Measurements from ENCODE around the gene RAI1. TPM values are rescaled to one million over a fixed set of nuclear protein-coding genes. Genes with fewer than 3 reads are reported as not detected.

The RAI1 gene
- total and polyA plus RNA-seq, 2 of the 13 experiments (the other 11 are each of a cell fraction or from before 2014, with no cell fraction given) = 3.4 to 5.2 TPM

DNA sequence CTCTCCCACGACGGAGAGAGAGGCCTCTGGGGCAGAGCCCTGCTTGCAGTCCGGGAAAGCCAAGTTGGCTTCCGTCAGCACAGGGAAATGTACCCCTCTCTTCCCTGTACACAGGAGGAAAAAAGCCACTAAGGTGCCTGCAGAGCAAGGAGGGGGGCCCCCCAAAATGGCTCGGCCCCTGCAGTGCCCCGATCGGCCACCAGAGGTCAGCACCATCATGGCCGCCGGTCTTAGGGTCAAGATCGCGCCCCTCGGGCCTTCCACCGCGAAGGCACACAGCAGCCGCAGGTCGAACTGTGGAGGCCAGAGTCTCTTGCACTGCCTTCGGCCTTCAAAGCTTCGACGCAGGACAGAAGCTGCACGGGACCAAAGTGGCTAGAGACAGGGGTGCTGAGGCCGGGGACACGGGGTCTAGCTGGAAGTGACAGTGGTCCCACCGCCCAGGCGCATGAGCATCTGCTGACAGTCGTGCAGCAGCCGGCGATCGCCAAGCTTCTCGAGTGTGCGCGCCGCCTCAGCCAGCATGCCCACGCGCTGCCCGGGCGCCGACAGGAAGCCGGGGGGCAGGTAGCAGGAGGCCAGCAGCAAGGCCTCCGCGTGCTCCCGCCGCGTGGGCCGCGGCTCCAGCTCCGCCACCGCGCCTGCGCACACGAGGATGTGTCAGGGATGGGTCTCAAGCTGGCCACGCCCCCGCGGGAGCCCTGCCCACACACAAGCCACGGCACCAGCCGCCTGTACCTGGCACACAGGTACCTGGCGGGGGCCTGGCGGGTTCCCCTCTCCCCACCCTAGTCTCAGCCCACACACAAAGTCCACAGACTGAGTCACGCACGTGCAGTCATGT, 131.2 kb downstream of the RAI1 start (continued):
- TF ChIP-seq ZNF615 (CRISPR knock-in tag; IDR thresholded peaks at IDR 0.05; ENCODE audit: borderline replicate concordance) (no peak), ZNF781 (CRISPR knock-in tag; IDR thresholded peaks at IDR 0.05; ENCODE audit: borderline replicate concordance, not compliant biosample characterization) (no peak), ZNF350 (CRISPR knock-in tag; IDR thresholded peaks at IDR 0.05; ENCODE audit: borderline replicate concordance, low read depth) (no peak; the same call in 1 of the 2 replicates), TBP (CRISPR knock-in tag; IDR thresholded peaks at IDR 0.05) (no peak), SNAI1 (CRISPR knock-in tag; IDR thresholded peaks at IDR 0.05; ENCODE audit: borderline replicate concordance) (no peak), XRCC5 (optimal IDR thresholded peaks at IDR 0.05; ENCODE audit: low read length) (peak; percentile 29), ZSCAN31 (CRISPR knock-in tag; IDR thresholded peaks at IDR 0.05; ENCODE audit: low read depth) (peak; percentile 79; the same call in 1 of the 2 replicates), REL (CRISPR knock-in tag; conservative IDR thresholded peaks at IDR 0.05) (no peak), KDM1A (CRISPR knock-in tag; IDR thresholded peaks at IDR 0.05) (no peak), ZNF441 (CRISPR knock-in tag; IDR thresholded peaks at IDR 0.05; ENCODE audit: borderline replicate concordance) (no peak; the same call in 1 of the 2 replicates), POLR2AphosphoS2 (IDR thresholded peaks at IDR 0.05; ENCODE audit: low read depth, low read length) (no peak), ZEB1 (IDR thresholded peaks at IDR 0.05; ENCODE audit: insufficient replicate concordance, low read depth) (peak; percentile 41), ZSCAN12 (CRISPR knock-in tag; IDR thresholded peaks at IDR 0.05) (0 out of 2 replicates have a peak, but pooled peaks have one; percentile 50), ETV6 (CRISPR knock-in tag; conservative IDR thresholded peaks at IDR 0.05) (peak; percentile 49; the same call in 1 of the 2 replicates), SMYD3 (CRISPR knock-in tag; IDR thresholded peaks at IDR 0.05) (no peak), MYC (CRISPR knock-in tag; IDR thresholded peaks at IDR 0.05; ENCODE audit: borderline replicate concordance) (peak; percentile 36; the same call in 1 of the 2 replicates), EED (CRISPR knock-in tag; IDR thresholded peaks at IDR 0.05) (no peak), ISX (CRISPR knock-in tag; conservative IDR thresholded peaks at IDR 0.05) (no peak), ZFY (CRISPR knock-in tag; IDR thresholded peaks at IDR 0.05) (peak; percentile 82), GTF2F1 (IDR thresholded peaks at IDR 0.05; ENCODE audit: low read length) (no peak), TARDBP (CRISPR knock-in tag; IDR thresholded peaks at IDR 0.05) (0 out of 2 replicates have a peak, but pooled peaks have one; percentile 6), ZBTB8A (CRISPR knock-in tag; IDR thresholded peaks at IDR 0.05; ENCODE audit: borderline replicate concordance, low read depth) (no peak), RAD51 (IDR thresholded peaks at IDR 0.05; ENCODE audit: borderline replicate concordance) (no peak), MEIS2 (CRISPR knock-in tag; IDR thresholded peaks at IDR 0.05) (0 out of 2 replicates have a peak, but pooled peaks have one; percentile 20), KLF15 (CRISPR knock-in tag; IDR thresholded peaks at IDR 0.05; ENCODE audit: borderline replicate concordance) (peak; percentile 44; the same call in 1 of the 2 replicates), FOXA1 (IDR thresholded peaks at IDR 0.05) (no peak), FOXA1 (CRISPR knock-in tag; IDR thresholded peaks at IDR 0.05) (peak; percentile 11; the same call in 1 of the 2 replicates), RFX5 (IDR thresholded peaks at IDR 0.05; ENCODE audit: low read depth, low read length) (no peak)
- TF ChIP-seq, protein P1, sequence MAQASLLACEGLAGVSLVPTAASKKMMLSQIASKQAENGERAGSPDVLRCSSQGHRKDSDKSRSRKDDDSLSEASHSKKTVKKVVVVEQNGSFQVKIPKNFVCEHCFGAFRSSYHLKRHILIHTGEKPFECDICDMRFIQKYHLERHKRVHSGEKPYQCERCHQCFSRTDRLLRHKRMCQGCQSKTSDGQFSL (CRISPR knock-in tag; IDR thresholded peaks at IDR 0.05) = peak; percentile 63
- TF ChIP-seq, protein P2, sequence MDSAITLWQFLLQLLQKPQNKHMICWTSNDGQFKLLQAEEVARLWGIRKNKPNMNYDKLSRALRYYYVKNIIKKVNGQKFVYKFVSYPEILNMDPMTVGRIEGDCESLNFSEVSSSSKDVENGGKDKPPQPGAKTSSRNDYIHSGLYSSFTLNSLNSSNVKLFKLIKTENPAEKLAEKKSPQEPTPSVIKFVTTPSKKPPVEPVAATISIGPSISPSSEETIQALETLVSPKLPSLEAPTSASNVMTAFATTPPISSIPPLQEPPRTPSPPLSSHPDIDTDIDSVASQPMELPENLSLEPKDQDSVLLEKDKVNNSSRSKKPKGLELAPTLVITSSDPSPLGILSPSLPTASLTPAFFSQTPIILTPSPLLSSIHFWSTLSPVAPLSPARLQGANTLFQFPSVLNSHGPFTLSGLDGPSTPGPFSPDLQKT (CRISPR knock-in tag; IDR thresholded peaks at IDR 0.05; ENCODE audit: borderline replicate concordance) = no peak
- TF ChIP-seq, protein P3, sequence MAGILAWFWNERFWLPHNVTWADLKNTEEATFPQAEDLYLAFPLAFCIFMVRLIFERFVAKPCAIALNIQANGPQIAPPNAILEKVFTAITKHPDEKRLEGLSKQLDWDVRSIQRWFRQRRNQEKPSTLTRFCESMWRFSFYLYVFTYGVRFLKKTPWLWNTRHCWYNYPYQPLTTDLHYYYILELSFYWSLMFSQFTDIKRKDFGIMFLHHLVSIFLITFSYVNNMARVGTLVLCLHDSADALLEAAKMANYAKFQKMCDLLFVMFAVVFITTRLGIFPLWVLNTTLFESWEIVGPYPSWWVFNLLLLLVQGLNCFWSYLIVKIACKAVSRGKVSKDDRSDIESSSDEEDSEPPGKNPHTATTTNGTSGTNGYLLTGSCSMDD (CRISPR knock-in tag; IDR thresholded peaks at IDR 0.05) = no peak

Data from HepG2 (cell line).